GM12891 (cell line): ENCODE data around the gene ANKRD1.

ENCODE experiments used
- POLR2A ChIP-seq: IDR thresholded peaks from 2 replicates; pipeline ENCODE4 v1.6.1; 2011; ENCODE audit warnings: low read depth, low read length, control low read depth
- POLR2AphosphoS5 ChIP-seq: IDR thresholded peaks from 2 replicates; pipeline ENCODE4 v1.6.1; 2011; ENCODE audit warnings: low read depth, low read length, control low read depth

GRCh38 chr10:90912174-90912573 lies 8.7 kb downstream of the ANKRD1 start:
- TF ChIP-seq POLR2A = no peak
- no peak for TF ChIP-seq POLR2AphosphoS5
